Esophagus squamous epithelium (tissue), 4 donors: Measurements from ENCODE around the gene PFKL.

Experiments
- CTCF ChIP-seq, 6 experiments: fragments of 450-650 bp in 4 of 6; fragments of 200-600 bp in 2 of 6; sonication (generic) in 2 of 6; IDR thresholded peaks; one replicate each; pipeline ENCODE4 v1.5.1; 2016 to 2019; ENCODE audit warnings: antibody characterized with exemption in 6 of 6, mild to moderate bottlenecking in 4 of 6, moderate library complexity in 4 of 6
- POLR2A ChIP-seq, 4 donors: fragments of 450-650 bp; IDR thresholded peaks; one replicate each; pipeline ENCODE4 v1.6.1; 2017; ENCODE audit warnings: antibody characterized with exemption in 4 of 4, mild to moderate bottlenecking in 4 of 4, moderate library complexity in 3 of 4

- no peak for TF ChIP-seq CTCF (IDR thresholded peaks at IDR 0.05)
- TF ChIP-seq POLR2A (IDR thresholded peaks at IDR 0.05) = no peak
Observed at GRCh38 chr21:44350773-44351481, 51.1 kb downstream of the PFKL start.
